H9 (cell line): ENCODE data around the gene TSPAN8. TPM values are rescaled to one million over a fixed set of nuclear protein-coding genes. Genes with fewer than 3 reads are reported as not detected.

Experiments used
- DNase-seq: peaks from one replicate; pipeline ENCODE4 v3.0.0-alpha.2; 2017
- H2AFZ ChIP-seq: one replicate; pipeline ENCODE4 v1.6.1; 2013; ENCODE audit warnings: mild to moderate bottlenecking, low read length, control low read depth, moderate library complexity
- H2AK5ac ChIP-seq: 2 replicates; pipeline ENCODE4 v1.6.1; 2013; ENCODE audit warnings: low read length, control low read depth, mixed read lengths; ENCODE audit not compliant: insufficient read length
- H2BK120ac ChIP-seq: one replicate; pipeline ENCODE4 v1.6.1; 2013; ENCODE audit warnings: low read depth, mild to moderate bottlenecking, low read length, control low read depth, inconsistent platforms; ENCODE audit not compliant: poor library complexity, severe bottlenecking
- H2BK12ac ChIP-seq: 2 replicates; pipeline ENCODE4 v1.6.1; 2013; ENCODE audit warnings: low read length, control low read depth, mixed read lengths, low read depth; ENCODE audit not compliant: insufficient read length
- H2BK15ac ChIP-seq: 2 replicates; pipeline ENCODE4 v1.6.1; 2013; ENCODE audit warnings: low read depth, low read length, control low read depth
- H2BK20ac ChIP-seq: one replicate; pipeline ENCODE4 v1.6.1; 2013; ENCODE audit warnings: low read depth, mild to moderate bottlenecking, low read length, control low read depth, inconsistent platforms; ENCODE audit not compliant: poor library complexity, severe bottlenecking
- H2BK5ac ChIP-seq: 2 replicates; pipeline ENCODE4 v1.6.1; 2013; ENCODE audit warnings: low read length, control low read depth, mixed read lengths; ENCODE audit not compliant: insufficient read length
- H3K14ac ChIP-seq: 2 replicates; pipeline ENCODE4 v1.6.1; 2013; ENCODE audit warnings: low read length, control low read depth; ENCODE audit not compliant: insufficient read depth
- H3K18ac ChIP-seq: 2 replicates; pipeline ENCODE4 v1.6.1; 2013; ENCODE audit warnings: low read depth, mild to moderate bottlenecking, mixed read lengths, low read length, control low read depth; ENCODE audit not compliant: insufficient read length
- H3K23ac ChIP-seq: 2 replicates; pipeline ENCODE4 v1.6.1; 2013; ENCODE audit warnings: low read length, control low read depth, mixed read lengths, low read depth; ENCODE audit not compliant: insufficient read length
- H3K23me2 ChIP-seq: 2 replicates; pipeline ENCODE4 v1.6.1; 2013; ENCODE audit warnings: low read depth, mild to moderate bottlenecking, mixed read lengths, low read length, control low read depth; ENCODE audit not compliant: insufficient read length, poor library complexity, severe bottlenecking
- H3K27ac ChIP-seq: 2 replicates; pipeline ENCODE4 v1.5.1; 2013; ENCODE audit warnings: low read length, control low read depth, mixed read lengths, low read depth; ENCODE audit not compliant: insufficient read length
- H3K27me3 ChIP-seq: 2 replicates; pipeline ENCODE4 v1.6.1; 2013; ENCODE audit warnings: low read length, control low read depth, inconsistent platforms; ENCODE audit not compliant: insufficient read depth
- H3K4ac ChIP-seq: 2 replicates; pipeline ENCODE4 v1.6.1; 2013; ENCODE audit warnings: low read depth, mild to moderate bottlenecking, control low read depth, inconsistent platforms, low read length, moderate library complexity
- H3K4me1 ChIP-seq: 2 replicates; pipeline ENCODE4 v1.6.1; 2013; ENCODE audit warnings: low read length, control low read depth, inconsistent platforms; ENCODE audit not compliant: insufficient read depth
- H3K4me2 ChIP-seq: 2 replicates; pipeline ENCODE4 v1.6.1; 2013; ENCODE audit warnings: low read length, control low read depth, mixed read lengths; ENCODE audit not compliant: insufficient read length, insufficient read depth
- H3K56ac ChIP-seq: 2 replicates; pipeline ENCODE4 v1.6.1; 2013; ENCODE audit warnings: low read depth, mild to moderate bottlenecking, mixed read lengths, low read length, control low read depth; ENCODE audit not compliant: insufficient read length
- H3K79me1 ChIP-seq: 2 replicates; pipeline ENCODE4 v1.6.1; 2013; ENCODE audit warnings: low read depth, mild to moderate bottlenecking, moderate library complexity, low read length, control low read depth, inconsistent platforms; ENCODE audit not compliant: insufficient read depth, poor library complexity, severe bottlenecking
- H3K79me2 ChIP-seq: 2 replicates; pipeline ENCODE4 v1.6.1; 2013; ENCODE audit warnings: low read length, control low read depth, inconsistent platforms; ENCODE audit not compliant: insufficient read depth
- H3K9ac ChIP-seq: 2 replicates; pipeline ENCODE4 v1.6.1; 2013; ENCODE audit warnings: low read length, control low read depth, mixed read lengths; ENCODE audit not compliant: insufficient read length; ENCODE audit errors: extremely low read depth
- H3K9me3 ChIP-seq: one replicate; pipeline ENCODE4 v1.6.1; 2013; ENCODE audit warnings: low read depth, low read length, inconsistent platforms; ENCODE audit not compliant: control insufficient read depth
- H3T11ph ChIP-seq: one replicate; pipeline ENCODE4 v1.6.1; 2013; ENCODE audit warnings: mild to moderate bottlenecking, low read length, control low read depth, inconsistent platforms
- H4K20me1 ChIP-seq: one replicate; pipeline ENCODE4 v1.6.1; 2013; ENCODE audit not compliant: control insufficient read depth, insufficient read length, insufficient read depth
- H4K5ac ChIP-seq: 2 replicates; pipeline ENCODE4 v1.6.1; 2013; ENCODE audit warnings: low read depth, mild to moderate bottlenecking, mixed read lengths, low read length, control low read depth; ENCODE audit not compliant: insufficient read length
- H4K8ac ChIP-seq: replicated peaks from 2 replicates; pipeline ENCODE4 v1.6.1; 2013; ENCODE audit warnings: low read length, control low read depth, mixed read lengths, low read depth; ENCODE audit not compliant: insufficient read length
- H4K91ac ChIP-seq: 2 replicates; pipeline ENCODE4 v1.6.1; 2013; ENCODE audit warnings: low read depth, mild to moderate bottlenecking, moderate library complexity, mixed read lengths, low read length, control low read depth; ENCODE audit not compliant: insufficient read length
- H3K27ac Mint-ChIP-seq, 3 experiments: 2 replicates in 2 of 3; 3 replicates in 1 of 3; pipeline ENCODE4 v1.8.0; 2020 to 2021; ENCODE audit warnings: mixed read lengths in 3 of 3, mild to moderate bottlenecking in 1 of 3, moderate library complexity in 1 of 3
- H3K27me3 Mint-ChIP-seq: 2 replicates; pipeline ENCODE4 v1.8.0; 2021; ENCODE audit warnings: low read depth, mild to moderate bottlenecking, moderate library complexity, mixed read lengths
- H3K36me3 Mint-ChIP-seq, 3 experiments: 2 replicates in 2 of 3; 3 replicates in 1 of 3; pipeline ENCODE4 v1.8.0; 2020 to 2021; ENCODE audit warnings: low read depth in 3 of 3, mixed read lengths in 3 of 3; ENCODE audit not compliant: insufficient read depth in 1 of 3
- H3K4me1 Mint-ChIP-seq, 2 experiments: 2 replicates each; pipeline ENCODE4 v1.8.0; 2020; ENCODE audit warnings: mixed read lengths in 2 of 2
- H3K4me3 Mint-ChIP-seq, 2 experiments: 2 replicates in 1 of 2; 3 replicates in 1 of 2; pipeline ENCODE4 v1.8.0; 2020 to 2021; ENCODE audit warnings: mild to moderate bottlenecking in 2 of 2, mixed read lengths in 2 of 2, moderate library complexity in 1 of 2
- H3K9me3 Mint-ChIP-seq, 2 experiments: 2 replicates in 1 of 2; 3 replicates in 1 of 2; pipeline ENCODE4 v1.8.0; 2020; ENCODE audit warnings: mild to moderate bottlenecking in 2 of 2, mixed read lengths in 2 of 2, moderate library complexity in 1 of 2
- CTCF ChIP-seq: fragments of 200-600 bp; sonication (generic); conservative IDR thresholded peaks from 3 replicates; pipeline ENCODE4 v1.8.0; 2021; ENCODE audit warnings: antibody characterized with exemption, mild to moderate bottlenecking
- WGBS: extraction: QIAGEN DNeasy Blood & Tissue Kit; methylation state at CpG from one replicate; pipeline ENCODE4 v1.1.7; 2013; ENCODE audit warnings: missing lambda C conversion rate, low lambda C conversion rate, mixed read lengths; ENCODE audit not compliant: insufficient read length; ENCODE audit errors: extremely low coverage; 5-methylcytosine and 5-hydroxymethylcytosine counted together
- total RNA-seq: library from RNA; stranded (reverse); gene quantifications from 2 replicates; pipeline ENCODE4 v1.2.1, GENCODE V29; 2021

The TSPAN8 gene
- total RNA-seq, 1 experiment from 2014 or later = not detected

- Histone ChIP-seq H2BK120ac (no peak overlapping the region), H3K9me3 (no peaks in the 10 kb centered on the region), H4K8ac (no peak overlapping the region), H2AFZ (no peak overlapping the region), H3K79me2 (no peaks in the 10 kb centered on the region), H3K27me3 (no peaks in the 10 kb centered on the region), H3K79me1 (no peaks in the 10 kb centered on the region), H2BK12ac (no peak overlapping the region), H3K56ac (no peak overlapping the region), H3K4me2 (no peak overlapping the region), H2BK20ac (no peak overlapping the region), H3K18ac (no peak overlapping the region), H2BK5ac (no peak overlapping the region), H2BK15ac (no peak overlapping the region), H3K23ac (no peak overlapping the region), H4K20me1 (no peaks in the 10 kb centered on the region), H3K4ac (no peak overlapping the region), H4K91ac (no peak overlapping the region), H3K4me1 (no peaks in the 10 kb centered on the region), H3T11ph (no peak overlapping the region), H3K27ac (no peak overlapping the region), H3K9ac (no peak overlapping the region), H4K5ac (no peak overlapping the region), H3K23me2 (no peaks in the 10 kb centered on the region), H2AK5ac (no peak overlapping the region), H3K14ac (no peak overlapping the region)
- peaks cover 26 to 42% of the 10 kb centered on the region in 2 experiments for H3K9me3 Mint-ChIP-seq
- no peak for TF ChIP-seq CTCF
- H3K4me1 Mint-ChIP-seq = no peaks in the 10 kb centered on the region
- no peaks in the 10 kb centered on the region; the same call in 1 of the 2 replicates for H3K27me3 Mint-ChIP-seq
- no peak overlapping the region for H3K27ac Mint-ChIP-seq
- peaks cover 22 to 39% (median 37%) of the 10 kb centered on the region in 3 experiments for H3K36me3 Mint-ChIP-seq
- H3K4me3 Mint-ChIP-seq = no peak overlapping the region
- DNase-seq = no peak
- no CpG with 5 or more reads among the region's 5 CpGs for WGBS
Observed at GRCh38 chr12:71109834-71110233, 48.0 kb downstream of the TSPAN8 start.
